GM21423 (cell line): Measurements from ENCODE around the gene TIMM17B.
"Not testable (repeated sequence)": the region's sequence is repeated elsewhere in the genome, so short reads cannot be mapped to it uniquely, and the experiment has no call there.

Experiments
- ATAC-seq: cut with Tn5 transposase; IDR thresholded peaks from one replicate; pipeline ENCODE4 v1.9.1; 2021; ENCODE audit warnings: mild to moderate bottlenecking, moderate library complexity; ENCODE audit not compliant: unreplicated experiment

Gene TIMM17B

DNA sequence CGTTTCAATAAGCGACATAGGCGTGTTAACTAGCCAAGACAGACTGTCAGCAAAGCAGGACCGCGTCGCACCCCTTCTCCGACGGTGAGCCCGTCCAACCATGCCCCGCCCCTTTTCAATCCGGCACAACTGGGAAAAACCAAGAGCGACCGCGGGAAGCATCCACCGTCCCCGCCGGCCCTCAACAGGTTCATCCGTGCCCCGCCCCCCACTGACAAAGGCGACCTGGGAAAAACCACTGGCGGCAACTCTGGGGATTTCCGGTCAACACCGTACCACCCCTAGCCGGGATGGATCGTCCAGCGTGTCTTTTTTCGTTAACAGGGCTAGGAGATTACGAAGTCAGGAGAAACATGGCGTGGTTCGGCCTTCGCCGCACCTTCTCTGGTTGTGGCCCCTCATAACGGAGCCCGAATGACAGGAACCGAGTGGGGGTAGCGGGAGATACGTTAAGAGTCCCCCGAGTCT lies 377 bp downstream of the TIMM17B start:
- peak; percentile 9 for ATAC-seq

DNA sequence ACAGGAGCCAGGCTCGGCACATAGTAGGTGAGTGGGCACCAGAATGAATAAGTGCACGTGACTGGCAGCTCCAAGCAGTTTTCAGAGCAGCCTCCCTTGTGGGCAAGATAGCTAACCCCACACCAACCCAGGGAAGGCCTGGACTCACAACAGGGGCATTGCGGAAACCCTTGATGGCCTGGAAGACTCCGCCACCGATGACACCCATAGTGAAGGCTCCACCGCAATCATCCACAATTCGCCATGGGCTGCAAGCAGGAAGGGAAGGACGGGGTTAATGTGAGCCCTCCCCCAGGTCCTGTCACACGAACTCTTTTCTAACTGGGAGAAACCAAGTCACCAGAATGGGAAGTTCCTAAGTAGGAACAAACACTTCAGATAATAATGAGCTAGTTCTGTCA lies 957 bp downstream of the TIMM17B start:
- no peak for ATAC-seq

DNA sequence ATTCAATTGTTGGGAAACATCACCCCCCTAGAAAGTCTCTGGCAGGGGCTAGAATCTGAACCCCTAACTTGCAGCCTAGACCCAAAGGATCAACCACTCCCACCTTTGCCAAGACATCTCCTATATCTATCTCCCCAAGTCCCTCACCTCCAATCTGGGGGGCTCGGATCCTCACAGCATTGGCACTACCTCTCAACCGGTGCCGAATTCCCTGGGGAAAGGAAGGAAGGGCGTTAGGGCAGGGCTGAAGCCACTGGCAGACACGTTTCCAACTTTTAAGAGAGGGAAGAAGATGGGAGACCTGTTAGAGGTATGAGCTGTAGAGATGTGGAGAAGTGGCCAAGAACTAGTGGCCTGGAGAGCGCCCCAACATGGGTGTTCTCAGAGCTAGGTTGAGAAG lies 2.7 kb downstream of the TIMM17B start:
- ATAC-seq, result no peak

DNA sequence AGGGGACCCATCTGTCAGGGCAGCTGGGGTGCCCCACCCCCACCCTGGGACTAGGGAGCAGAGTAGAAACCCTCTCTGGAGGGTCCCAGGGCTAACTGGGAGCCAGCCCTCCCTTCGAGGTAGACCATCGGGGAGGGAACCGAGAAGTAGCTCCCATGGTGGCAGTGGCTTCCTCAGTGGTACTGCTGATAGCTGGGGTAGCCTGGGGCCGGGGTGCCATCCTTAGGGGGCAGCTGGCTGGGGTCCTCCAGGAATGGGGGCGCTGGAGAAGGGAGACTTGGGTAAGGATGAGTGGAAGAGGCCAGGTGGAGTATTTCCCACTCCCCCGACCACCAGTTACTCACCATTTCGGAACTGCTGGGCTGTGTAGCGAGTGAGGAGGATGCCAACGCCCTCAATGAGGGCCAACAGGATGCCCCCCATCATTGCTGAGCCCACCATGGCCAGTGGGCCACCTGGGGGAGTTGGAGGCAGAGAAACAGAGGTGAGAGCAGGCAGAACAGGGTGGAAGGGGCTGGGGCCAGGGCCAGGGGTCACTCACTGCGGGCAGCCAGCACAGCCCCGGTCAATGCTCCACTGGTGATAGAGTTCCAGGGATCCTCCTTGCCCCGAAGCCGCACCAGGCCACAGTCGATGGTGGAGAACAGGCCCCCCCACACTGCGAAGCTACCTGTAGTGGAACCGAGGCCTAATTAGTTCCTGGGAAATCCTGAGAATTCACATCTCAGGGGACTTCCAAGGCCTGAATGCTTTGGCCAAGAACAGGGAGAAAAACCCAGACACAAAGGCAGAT lies 3.8 kb downstream of the TIMM17B start:
- no peak for ATAC-seq

DNA sequence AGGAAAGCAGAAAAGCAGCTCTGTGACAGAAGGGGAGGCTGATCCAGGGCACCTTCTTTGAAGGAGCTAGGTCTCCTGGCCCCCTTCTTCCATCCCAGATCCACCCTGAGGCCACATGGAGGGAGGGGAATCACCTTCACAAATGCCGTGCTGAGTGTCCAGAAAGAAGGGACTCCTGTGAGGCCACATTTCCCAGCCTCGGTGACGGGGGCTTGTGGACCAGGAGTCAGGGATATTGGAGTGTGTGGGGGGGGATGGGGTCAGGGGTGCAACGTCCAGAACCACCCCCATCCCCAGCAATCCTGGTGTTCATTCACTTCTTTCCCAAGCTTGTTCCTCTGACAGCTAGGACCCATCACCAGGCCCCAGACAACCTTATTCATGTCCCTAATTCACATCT lies 4.7 kb downstream of the TIMM17B start:
- ATAC-seq, result no peak

DNA sequence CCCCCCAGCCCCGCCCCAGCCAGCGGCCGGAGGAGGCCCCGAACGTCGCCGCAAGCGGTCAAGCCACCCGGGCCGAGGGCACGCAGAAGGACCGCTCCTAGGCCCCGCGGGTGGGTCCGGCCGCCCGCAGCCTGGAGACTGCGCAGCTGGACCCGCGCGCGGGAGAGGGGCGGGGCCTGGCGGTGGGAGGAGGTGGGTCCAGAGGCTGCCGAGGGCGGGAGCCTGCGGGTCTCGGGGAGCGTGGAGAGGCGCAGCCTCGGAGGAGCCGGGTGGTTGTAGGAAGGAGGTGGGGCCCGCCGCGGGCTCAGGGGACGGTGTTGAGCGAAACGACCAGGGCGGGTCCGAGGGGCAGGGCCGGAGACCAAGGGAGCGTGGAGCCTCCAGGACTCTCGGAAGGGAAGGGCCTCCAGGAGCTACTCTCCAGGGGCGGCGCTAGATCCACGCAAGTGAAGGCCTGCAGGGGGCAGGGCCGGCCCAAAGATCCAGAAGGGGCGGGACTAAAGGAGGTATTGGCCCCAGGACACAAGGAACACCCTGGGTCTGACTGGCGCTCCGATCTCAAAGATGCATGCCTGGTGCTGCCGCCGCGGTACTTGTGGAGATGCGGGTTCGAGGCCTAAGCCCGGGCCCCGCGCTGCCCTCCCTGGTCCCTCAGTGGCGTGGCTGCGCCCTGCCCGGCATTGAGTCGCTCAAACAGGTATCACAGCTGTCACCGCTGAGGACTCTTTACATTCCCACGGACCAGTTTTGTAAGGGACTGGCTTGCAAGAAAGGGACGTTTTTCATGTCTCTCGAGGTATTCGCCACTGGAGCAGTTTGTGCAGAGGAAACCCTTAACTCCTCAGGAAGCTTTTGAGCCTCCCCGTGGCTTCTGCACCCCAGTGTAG lies 5.9 kb downstream of the TIMM17B start:
- ATAC-seq, result peak; percentile 73

DNA sequence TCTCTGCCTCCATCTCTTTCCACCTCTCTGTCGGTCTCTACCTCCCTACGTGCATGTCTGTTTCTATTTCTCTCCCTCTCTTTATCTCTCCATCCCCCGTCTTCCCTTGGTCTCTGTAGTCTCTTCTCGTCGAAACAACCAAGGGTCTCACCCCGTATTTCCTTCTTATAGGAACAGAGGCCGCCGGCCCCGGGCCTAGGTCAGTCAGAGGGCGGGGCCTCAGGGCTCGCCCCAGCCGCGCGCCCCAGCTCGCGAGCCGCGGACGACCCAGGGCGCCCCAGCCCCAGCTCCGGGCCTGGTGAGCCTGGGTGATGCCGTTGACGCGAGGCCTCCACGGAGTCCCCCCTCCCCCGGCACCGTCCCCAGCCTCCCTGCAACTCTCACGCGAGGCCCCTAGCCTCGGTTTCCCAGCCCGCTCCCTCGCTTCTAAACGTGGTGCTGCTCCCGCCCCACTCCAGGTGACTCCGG lies 6.6 kb downstream of the TIMM17B start:
- peak; percentile 51 for ATAC-seq

DNA sequence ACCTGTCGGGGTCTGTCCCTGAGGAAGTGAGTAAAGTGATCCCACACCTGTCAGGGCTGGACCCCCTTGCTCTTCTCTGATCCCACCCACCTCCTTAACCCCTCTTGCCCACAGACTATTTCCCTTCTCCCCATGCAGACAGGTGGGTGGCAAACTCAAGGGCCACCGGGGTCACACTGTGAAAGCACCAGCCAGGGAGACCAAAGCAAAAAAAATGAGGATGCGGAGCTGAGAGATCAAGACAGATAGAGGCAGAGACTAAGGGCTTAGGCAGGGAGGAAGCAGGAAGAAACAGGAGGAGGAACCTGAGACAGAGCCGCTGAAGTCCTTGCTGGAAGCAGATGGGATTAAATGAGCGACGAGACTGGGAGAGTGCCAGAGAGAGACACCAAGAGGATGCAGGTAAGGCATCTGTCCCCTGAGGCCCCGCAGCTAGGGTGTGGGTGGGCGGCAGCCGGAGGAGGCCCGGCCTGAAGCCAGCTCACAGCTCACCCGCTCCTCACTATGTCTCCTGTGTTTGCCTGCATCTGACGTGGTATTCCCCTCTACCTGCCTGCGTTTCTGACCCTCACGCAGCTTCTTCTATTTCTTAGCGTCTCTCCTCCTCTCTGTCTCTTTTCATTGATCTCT lies 7.2 kb downstream of the TIMM17B start:
- ATAC-seq, result no peak

DNA sequence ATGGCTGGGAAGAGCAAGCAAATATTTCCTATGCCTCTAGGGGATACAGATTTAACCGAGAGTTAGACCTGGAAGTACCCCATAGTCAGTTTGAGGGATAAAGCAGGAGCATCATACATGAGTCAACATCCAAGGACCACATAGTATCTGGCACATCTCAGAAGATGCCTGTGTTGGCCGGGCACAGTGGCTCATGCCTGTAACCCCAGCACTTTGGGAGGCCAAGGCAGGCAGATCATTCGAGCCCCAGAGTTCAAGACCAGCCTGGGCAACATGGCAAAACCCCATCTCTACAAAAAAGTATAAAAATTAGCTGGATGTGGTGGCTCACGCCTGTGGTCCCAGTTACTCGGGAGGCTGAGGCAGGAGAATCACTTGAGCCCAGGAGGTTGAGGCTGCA lies 11.0 kb downstream of the TIMM17B start:
- not testable (repeated sequence) for ATAC-seq

DNA sequence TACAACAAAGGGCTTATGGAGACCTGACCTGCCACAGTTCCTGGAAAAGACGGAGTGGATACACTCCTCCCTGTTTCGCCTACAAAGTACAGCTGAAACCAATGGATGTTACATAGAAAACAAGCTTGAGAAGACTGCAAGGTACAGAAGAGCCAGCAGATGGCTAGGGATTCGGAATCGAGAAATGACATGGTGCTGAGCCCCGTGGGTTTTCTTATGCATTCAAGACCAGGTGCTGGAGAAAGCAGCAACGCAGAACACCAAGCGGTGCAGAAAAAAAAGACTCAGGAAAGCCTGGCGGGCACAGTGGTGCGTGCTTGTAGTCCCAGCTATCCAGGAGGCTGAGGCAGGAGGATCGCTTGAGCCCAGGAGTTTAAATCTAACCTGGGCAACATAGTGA lies 13.8 kb downstream of the TIMM17B start:
- no peak for ATAC-seq

DNA sequence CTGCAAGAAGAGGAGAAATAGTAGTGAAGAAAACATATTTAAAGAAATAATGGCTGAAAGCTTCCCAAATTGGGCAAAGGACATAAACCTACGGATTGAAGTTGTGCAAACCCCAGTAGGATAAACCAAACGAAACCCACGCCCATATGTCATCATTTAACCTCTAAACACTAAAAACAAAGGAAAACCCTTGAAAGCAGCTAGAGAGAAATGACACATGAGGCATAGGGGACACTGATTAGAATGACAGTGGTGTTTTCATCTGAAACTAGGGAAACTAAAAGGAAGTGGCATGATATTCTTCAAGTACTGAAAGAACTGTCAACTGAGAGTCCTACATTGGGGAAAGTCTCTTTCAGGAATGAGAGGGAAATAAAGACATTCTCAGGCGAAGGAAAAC lies 20.6 kb downstream of the TIMM17B start:
- ATAC-seq, result not testable (repeated sequence)

DNA sequence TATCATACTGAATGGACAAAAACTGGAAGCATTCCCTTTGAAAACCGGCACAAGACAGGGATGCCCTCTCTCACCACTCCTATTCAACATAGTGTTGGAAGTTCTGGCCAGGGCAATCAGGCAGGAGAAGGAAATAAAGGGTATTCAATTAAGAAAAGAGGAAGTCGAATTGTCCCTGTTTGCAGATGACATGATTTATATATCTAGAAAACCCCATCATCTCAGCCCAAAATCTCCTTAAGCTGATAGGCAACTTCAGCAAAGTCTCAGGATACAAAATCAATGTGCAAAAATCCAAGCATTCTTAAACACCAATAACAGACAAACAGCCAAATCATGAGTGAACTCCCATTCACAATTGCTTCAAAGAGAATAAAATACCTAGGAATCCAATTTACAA lies 25.6 kb downstream of the TIMM17B start:
- ATAC-seq, result not testable (repeated sequence)

DNA sequence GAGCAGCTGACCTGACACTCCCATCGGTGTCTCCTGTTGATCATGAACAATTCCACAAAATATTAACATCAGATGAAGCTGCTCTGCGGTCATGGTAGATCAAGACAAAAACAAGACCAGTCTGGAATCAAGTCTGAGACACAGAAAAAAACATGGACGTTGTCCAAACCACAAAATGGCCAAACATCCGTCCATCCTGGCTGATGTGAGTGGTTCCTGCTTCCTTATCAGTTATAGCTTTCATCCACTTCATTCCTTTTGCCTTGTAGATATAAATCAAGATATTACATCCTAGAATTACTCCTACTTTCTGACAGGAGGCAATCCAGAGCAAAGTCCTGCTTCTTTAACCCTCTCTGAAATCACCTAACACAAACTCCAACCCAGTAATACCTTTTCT lies 33.4 kb downstream of the TIMM17B start:
- ATAC-seq, result no peak

DNA sequence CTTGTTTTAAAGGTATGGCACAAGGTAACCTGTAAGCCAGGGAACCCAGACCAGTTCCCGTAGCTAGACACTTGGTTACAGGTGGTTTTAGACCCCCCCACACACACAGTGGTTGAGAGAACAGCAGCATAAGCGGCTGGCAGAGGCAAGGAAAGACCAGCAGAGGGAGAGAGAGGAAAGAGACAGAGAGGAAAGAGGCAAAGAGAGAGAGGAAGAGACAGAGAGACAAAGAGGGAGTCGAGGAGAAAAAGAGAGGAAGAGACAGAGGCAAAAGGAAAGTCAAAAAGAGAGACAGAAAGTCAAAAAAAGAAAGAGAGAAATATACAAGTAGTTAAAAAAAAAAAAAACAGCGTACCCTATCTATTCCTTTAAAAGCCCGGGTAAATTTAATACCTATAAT lies 42.7 kb downstream of the TIMM17B start:
- ATAC-seq, result no peak

DNA sequence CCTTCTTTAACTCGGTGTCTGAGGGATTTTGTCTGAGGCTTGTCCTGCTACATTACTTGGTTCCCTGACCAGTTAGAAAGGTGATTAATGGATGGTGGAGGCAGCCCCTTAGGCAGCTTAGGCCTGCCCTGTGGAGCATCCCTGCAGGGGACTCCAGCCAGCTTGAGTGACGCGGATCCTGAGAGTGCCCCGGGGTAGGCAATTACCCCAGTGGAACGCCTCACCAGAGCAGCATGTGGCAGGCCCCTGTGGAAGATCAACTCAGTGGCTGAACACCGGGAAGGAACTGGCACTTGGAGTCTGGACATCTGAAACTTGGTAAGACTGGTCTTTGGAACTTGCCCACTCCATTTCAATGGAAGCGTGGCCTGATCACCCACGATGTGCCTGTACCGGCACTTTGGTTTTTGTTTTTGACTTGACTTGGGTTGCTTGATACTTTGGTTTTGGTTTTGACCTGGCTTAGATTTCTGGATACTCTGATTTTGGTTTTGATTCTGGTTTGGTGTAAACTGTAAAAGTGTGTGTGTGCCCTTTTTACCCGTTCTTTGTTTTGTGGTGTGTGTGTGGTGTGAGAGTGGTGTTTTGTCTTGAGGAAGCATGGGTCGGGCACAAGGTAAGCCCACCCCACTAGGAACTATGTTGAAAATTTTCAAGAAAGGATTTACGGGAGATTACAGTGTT lies 43.3 kb downstream of the TIMM17B start:
- not testable (repeated sequence) for ATAC-seq

DNA sequence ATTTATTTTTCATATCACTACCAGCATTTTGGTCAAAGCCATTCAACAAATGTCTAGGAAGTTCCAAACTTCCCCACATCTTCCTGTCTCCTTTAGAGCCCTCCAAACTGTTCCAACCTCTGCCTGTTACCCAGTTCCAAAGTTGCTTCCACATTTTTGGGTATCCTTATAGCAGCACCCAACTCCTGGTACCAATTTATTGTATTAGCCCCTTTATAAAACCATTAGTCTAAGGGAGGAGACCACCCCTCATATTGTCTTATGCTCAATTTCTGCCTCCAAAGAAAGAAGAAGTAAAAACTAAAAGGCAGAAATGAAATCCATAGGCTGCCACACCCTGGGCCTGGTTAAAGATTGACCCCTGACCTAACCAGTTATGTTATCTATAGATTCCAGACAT lies 44.1 kb downstream of the TIMM17B start:
- ATAC-seq, result not testable (repeated sequence)

DNA sequence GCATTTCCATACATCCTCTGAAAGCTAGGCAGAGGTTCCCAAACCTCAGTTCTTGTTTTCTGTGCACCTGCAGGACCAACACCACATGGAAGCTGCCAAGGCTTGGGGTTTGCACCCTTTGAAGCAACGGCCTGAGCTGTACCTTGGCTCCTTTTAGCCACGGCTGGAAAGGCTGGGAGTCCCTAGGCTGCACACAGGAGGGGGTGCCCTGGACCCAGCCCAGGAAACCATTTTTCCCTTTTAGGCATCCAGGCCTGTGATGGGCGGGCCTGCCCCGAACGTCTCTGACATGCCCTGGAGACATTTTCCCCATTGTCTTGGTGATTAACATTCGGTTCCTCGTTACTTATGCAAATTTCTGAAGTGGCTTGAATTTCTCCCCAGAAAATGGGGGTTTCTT lies 44.7 kb downstream of the TIMM17B start:
- no peak for ATAC-seq

DNA sequence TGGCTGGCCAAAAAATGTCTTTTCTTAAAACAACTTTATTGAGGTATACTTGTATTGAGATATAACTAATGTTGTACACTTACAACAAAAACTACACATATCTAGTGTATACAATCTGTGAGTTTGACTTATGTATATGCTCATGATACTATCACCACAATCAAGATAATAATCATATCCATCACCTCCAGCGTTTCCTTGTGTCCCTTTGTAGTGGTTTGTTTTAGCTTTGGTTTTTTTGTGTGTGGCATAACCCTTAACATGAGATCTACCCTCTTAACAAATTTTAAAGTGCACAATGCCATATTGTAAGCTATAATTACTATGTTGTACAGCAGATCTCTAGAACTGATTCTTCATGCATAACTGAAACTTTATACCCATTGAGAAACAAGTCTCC lies 48.7 kb downstream of the TIMM17B start:
- no peak for ATAC-seq
